DMS 273 (cell line): ENCODE data around the gene DLG2.

Source experiments
- DNase-seq: peaks from one replicate; lab custom pipeline; 2025; ENCODE audit not compliant: unreplicated experiment; lab: John Stamatoyannopoulos, UW

Gene DLG2

GRCh38 chr11:83836065-83836464, 1791.1 kb downstream of the DLG2 start:
- no peak for DNase-seq

DNA sequence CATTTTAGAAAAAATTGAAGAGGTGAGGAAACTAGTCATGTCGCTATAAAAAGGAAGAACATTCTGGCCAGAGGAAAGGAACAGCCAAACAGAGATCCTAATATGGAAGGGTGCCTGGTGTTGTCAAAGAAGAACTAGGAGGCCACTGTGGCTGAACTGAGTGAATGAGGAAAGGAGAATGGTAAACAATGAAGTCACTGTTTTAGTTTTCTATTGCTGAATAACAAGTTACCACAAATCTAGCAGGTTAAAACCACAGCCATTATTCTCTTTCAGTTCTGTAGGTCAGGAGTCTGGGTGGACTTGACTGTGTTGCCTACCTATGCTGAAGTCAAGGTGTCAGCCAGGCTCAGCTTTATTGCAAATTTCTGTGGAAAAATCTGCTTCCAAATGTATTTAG, 1791.7 kb downstream of the DLG2 start:
- no peak for DNase-seq

- no peak for DNase-seq
Observed at GRCh38 chr11:83831929-83832328, 1795.2 kb downstream of the DLG2 start.

DNA sequence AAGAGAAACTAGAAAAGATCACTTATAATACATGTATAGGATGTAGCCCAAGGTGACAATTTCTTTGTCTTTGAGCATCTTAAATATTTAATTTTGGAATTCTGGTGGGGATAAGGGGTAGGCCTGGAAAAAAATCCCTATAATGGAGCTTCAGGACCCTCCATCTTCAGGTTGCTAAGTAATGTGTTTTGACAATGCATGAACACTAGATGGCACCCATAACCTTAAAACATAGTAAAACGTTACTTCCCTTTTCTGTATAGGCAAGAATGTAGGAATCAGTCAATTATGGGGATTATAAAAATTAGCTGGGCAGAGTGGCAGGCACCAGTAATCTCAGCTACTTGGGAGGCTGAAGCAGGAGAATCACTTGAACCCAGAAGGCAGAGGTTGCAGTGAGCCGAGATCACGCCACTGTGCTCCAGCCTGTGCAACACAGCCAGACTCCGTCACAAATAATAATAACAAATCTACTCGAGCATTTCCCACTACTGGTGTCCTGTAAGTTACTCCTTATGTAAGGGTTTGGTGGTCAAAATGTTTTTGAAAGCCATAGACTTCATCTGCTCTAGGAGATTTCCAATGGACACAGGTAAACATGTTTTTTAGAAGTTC, 1799.1 kb downstream of the DLG2 start:
- peak; percentile 47 for DNase-seq

GRCh38 chr11:83827520-83827919, 1799.6 kb downstream of the DLG2 start:
- no peak for DNase-seq

- DNase-seq = no peak
Observed at GRCh38 chr11:83826078-83826477, 1801.1 kb downstream of the DLG2 start.

DNA sequence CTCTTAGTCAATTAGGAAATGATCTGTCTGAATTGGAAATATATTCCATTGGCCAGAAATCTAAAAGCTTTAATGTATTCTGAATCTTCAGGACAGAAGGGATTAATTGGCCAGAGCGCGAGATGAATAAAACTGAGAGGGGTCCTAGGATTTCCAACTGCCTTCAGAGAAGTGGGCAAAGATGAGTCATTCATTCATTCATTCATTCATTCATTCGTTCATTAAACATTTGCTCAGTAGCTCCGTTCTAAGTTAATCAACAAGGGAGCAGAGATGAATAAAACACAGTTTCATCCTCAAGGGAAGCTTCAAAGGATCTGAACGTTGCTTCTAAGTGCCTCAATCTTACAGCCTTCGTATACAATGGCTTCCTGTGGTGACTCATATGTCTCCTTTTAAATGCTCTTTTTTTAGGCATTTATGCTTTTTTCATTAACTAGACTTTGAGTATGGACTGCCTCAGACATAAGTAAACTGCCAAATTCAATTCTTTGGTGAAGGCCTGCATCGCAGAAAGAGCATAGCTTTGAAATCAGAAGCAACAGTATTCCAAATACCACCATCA, 1803.6 kb downstream of the DLG2 start:
- DNase-seq = no peak

DNA sequence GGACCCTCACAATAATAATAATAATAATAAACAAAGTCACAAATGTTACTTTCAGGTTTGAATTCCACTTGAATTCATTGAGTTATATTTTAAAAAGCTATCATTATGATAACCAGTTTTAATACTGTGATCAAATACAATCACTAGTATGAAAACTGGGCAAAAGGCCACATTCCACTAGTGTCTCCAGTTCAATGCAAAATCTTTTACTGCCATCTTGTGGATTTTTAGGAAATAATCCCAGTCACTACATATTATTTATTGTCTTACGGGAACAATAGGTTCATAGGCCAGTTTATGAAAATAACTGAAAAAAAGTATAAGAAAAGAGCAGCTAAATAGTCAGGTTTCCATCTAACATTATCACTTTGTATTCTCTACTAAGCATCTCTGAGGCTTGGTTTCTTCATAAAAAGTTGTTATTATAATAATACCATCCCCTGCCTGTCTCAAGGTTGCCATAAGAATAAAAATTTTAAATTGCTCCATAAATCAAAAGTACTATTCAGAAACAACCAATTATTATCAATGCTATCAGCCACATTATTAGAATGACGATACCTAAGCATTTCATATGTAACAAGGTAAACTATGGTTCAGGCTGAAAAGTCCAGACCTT, 1807.1 kb downstream of the DLG2 start:
- peak; percentile 67 for DNase-seq

DNA sequence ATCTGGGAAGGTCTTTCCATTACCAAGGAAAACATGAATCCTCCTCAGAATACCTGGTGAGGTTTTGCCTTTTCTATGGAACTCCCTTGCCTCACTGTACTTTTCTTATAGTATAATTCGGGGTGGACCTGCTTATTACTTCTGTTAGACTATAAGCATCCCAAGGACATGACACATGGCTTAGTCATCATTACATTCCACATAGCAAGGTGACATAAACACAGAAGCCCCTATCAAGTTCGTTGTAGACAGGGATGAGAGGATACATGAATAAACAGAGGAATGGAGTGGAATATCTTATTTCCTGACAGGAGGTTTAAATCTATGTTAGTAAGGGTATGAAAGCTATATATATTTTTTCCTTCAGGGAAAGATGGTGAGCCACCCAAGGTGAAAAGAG, 1808.8 kb downstream of the DLG2 start:
- no peak for DNase-seq

- peak; percentile 37 for DNase-seq
Observed at GRCh38 chr11:83816572-83817187, 1810.5 kb downstream of the DLG2 start.

DNA sequence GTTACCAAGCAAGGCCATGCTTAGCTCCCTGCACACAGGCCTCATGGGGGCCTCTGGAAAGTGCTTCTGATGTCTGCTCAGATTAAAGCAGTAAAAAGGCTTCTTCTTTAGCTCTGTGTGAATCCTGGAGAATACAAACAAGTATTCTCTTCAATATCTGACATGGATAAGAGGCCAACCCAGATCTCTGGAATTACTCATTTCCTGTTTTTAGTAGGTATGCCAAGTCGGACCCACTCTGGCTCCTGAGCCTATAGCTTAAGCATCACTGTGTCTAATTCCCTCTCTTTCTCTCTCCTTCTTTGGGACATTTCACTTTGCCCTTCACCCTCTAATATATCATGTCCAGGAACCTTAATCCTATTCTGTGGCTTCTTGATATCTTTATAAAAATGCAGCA, 1811.4 kb downstream of the DLG2 start:
- no peak for DNase-seq

DNA sequence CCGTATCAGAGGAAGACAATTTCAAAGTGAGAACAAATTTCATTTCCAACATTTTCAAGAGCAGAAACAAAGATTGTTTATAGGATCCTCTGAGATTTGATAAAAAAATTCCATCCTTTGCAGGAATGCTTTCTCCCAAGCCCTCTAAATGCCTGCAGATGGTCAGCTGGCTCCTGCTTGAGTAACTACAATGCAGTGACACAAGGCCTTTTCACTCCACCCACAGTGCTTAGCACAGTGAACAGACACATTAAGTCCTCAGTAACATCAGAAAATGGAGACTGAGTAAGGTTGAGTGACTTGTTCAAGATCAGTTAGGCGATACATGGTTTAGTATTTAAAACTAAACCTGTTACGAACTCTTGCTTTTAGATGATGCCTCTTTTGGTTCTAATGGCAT, 1813.8 kb downstream of the DLG2 start:
- DNase-seq = no peak

GRCh38 chr11:83809274-83809673, 1817.9 kb downstream of the DLG2 start:
- DNase-seq = no peak

DNA sequence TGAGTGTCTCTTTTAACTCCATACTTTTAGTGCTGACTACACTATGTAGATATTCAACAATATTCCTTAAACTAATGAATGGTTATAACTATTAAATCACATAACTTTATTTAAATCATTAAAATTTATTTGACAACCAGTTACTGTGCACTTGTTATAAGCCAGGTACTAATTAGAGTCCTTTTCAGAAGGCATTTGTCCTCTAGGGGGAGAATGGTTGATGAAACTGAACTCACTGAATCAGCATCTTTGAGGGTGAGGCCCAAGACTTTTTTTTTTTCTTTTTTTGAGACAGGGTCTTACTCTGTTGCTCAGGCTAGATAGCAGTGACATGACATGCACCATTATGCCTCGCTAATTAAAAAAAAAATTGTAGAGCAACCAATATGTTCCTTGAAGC, 1825.3 kb downstream of the DLG2 start:
- DNase-seq = no peak

DNA sequence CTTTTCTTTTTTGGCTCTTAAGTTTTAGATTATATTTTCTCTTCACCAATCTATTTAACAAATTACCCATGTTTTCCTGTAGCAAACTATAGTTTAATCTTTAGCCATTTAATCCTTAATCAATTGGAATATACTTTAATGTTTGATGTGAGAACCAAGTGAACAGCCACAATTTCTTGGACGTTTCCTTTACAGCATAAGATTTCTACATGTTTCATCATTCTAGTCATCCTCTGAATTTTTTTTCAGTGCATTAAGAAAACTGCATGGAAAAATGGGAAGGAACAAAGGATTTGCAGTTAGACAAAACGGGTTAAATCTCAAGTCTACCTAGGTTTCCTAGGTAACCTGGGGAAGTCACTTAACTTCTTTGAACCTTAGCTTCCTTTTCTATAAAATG, 1833.8 kb downstream of the DLG2 start:
- no peak for DNase-seq

- no peak for DNase-seq
Observed at GRCh38 chr11:83791557-83791956, 1835.6 kb downstream of the DLG2 start.

DNA sequence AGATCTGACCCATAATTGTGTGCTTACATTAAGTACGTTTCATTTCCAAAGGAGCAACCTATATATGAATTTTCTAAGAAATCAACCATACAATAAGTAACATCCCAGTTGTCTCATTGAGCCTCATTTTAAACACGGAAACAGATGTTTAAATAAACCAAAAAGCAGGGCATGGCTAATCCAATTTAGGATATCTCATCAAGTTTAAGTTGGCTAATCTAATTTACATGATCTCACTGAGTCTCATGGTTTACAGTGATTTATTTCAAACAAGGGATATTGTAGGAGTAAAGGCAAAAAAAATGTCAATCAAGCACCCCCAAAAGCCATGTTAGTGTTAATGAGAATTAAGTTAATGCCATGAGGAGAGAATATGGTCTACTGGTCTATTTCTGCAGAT, 1841.2 kb downstream of the DLG2 start:
- DNase-seq = no peak

GRCh38 chr11:83784419-83784818, 1842.7 kb downstream of the DLG2 start:
- no peak for DNase-seq

DNA sequence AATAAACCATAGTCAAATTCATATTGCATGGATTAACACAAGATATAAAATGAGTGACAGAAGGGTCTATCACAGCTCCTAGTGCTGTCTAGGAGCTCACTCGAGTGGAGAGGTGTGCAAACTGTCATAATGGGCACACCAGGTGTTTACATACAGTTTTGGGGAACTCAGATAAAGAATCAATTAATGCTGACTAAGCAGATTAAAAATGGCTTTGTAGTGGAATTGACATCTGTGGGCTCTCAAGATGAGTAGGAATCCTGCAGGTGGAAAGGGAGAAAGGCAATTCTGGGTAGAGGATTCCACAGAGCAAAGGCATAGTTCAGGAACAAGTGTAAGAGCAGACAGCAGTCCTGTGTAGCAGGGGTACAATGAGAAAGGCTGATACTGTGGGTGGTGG, 1844.8 kb downstream of the DLG2 start:
- DNase-seq = no peak

DNA sequence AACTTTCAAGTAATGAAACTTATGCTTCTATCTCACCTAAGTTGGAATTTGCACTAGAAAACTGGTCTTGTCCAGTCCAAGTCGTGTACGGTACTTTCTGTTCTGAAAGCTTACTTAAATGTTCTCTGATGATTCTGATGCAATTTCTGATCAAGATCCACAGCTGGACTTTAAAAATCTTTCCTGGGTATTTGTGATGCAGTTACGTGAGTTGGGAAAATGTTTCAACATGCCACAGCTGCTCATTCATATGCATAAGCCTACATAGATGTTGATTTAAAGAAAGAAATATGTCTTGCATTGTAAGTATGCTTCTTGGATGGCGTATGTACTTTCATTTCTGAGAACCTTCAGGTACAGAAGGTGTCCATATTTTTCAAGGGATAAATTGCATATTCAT, 1847.3 kb downstream of the DLG2 start:
- peak; percentile 6 for DNase-seq

DNA sequence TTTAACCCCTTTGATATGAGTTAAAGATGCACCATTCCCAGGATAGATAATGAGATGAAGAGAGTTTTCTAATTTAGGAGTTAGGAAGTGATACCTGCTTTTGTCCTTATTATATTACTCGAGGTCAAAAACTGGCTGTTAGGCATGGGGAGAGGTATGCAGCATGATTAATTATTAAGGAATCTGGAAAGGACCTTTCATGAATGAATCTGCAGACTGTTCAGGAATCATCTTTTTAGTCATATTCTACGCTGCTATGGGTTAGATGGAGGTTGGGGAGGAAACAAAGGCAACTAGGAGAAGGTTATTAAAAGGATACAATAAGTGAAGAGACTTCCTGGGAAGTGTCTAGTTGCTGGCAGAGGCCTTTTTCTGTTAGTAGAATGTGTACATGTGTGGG, 1848.5 kb downstream of the DLG2 start:
- no peak for DNase-seq
